GM21515 (cell line): Measurements from ENCODE around the gene SYNGR4.

ENCODE experiments used
- ATAC-seq: cut with Tn5 transposase; IDR thresholded peaks from one replicate; pipeline ENCODE4 v1.9.1; 2021; ENCODE audit not compliant: unreplicated experiment

SYNGR4 gene

GRCh38 chr19:48424694-48425219 lies 60.6 kb downstream of the SYNGR4 start:
- no peak for ATAC-seq
